Lower leg skin (tissue), 3 donors: ENCODE data around the gene UTS2R.

Experiments used
- CTCF ChIP-seq, 3 donors: fragments of 450-650 bp; IDR thresholded peaks; one replicate each; pipeline ENCODE4 v1.5.1; 2016; ENCODE audit warnings: antibody characterized with exemption in 3 of 3, mild to moderate bottlenecking in 3 of 3, moderate library complexity in 2 of 3
- POLR2A ChIP-seq, 2 donors: fragments of 450-650 bp; IDR thresholded peaks; one replicate each; pipeline ENCODE4 v1.6.1; 2016 to 2017; ENCODE audit warnings: antibody characterized with exemption in 2 of 2, mild to moderate bottlenecking in 1 of 2, moderate library complexity in 1 of 2

DNA sequence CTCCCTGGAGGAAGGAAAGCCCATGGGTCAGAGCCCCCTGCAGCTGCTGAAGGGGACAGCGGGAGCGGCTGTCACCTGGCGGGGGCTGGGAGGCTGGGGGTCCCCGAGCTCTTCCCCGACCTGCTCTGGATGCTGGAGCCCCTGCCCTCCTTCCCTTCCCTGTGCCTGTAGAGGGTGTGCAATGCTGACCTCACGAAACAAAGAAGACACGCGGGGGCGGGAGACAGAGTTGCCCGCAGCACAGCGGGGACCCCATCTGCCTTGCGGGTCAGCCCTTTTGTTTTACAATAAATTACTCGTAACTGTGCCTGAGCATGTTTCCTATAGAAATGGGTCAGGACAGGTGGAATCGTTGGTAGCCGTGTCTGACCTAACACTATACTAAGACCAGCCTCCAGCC, 44.3 kb upstream of the UTS2R start:
- TF ChIP-seq POLR2A (IDR thresholded peaks at IDR 0.05), result no peak
- no peak for TF ChIP-seq CTCF (IDR thresholded peaks at IDR 0.05)
